Liver (tissue), 9 donors: ENCODE results near the gene ALK. TPM values are rescaled to one million over a fixed set of nuclear protein-coding genes. Genes with fewer than 3 reads are reported as not detected.

Source experiments
- DNase-seq: peaks from one replicate; pipeline ENCODE4 v3.0.0-alpha.2; 2017; ENCODE audit warnings: low spot score
- H3K27ac ChIP-seq, 2 donors: one replicate each; pipeline ENCODE4 v1.7.0; 2013; ENCODE audit warnings: inconsistent platforms in 2 of 2, low read length in 2 of 2, control low read depth in 1 of 2, low read depth in 1 of 2, mild to moderate bottlenecking in 1 of 2
- H3K27me3 ChIP-seq, 4 donors: one replicate each; pipeline versions ENCODE4 v1.6.1 to v1.7.0; 2013; ENCODE audit warnings: low read length in 3 of 4, inconsistent platforms in 1 of 4, mild to moderate bottlenecking in 1 of 4, moderate library complexity in 1 of 4; ENCODE audit not compliant: control insufficient read depth in 4 of 4, insufficient read depth in 4 of 4
- H3K36me3 ChIP-seq, 4 donors: one replicate each; pipeline versions ENCODE4 v1.6.1 to v1.7.0; 2013; ENCODE audit warnings: low read length in 3 of 4, mild to moderate bottlenecking in 3 of 4, low read depth in 1 of 4, moderate library complexity in 1 of 4; ENCODE audit not compliant: control insufficient read depth in 4 of 4, insufficient read depth in 3 of 4
- H3K4me1 ChIP-seq, 4 donors: one replicate each; pipeline versions ENCODE4 v1.6.1 to v1.7.0; 2013; ENCODE audit warnings: low read length in 3 of 4, mild to moderate bottlenecking in 3 of 4, moderate library complexity in 1 of 4; ENCODE audit not compliant: control insufficient read depth in 4 of 4, insufficient read depth in 4 of 4
- H3K4me3 ChIP-seq, 3 donors: one replicate each; pipeline versions ENCODE4 v1.6.1 to v1.7.0; 2013; ENCODE audit warnings: low read length in 3 of 3, control low read depth in 1 of 3, low read depth in 1 of 3, mild to moderate bottlenecking in 1 of 3
- H3K9ac ChIP-seq, 2 donors: one replicate each; pipeline ENCODE4 v1.7.0; 2013; ENCODE audit warnings: low read length in 2 of 2, mild to moderate bottlenecking in 2 of 2, moderate library complexity in 2 of 2, control low read depth in 1 of 2, low read depth in 1 of 2
- H3K9me3 ChIP-seq, 4 donors: one replicate each; pipeline versions ENCODE4 v1.6.1 to v1.7.0; 2013; ENCODE audit warnings: low read length in 3 of 4; ENCODE audit not compliant: control insufficient read depth in 4 of 4
- EGR1 ChIP-seq, 2 donors: IDR thresholded peaks; 2 replicates each; pipeline ENCODE4 v1.6.1; 2016 to 2018; ENCODE audit warnings: antibody characterized with exemption in 2 of 2, low read depth in 2 of 2
- FOXA1 ChIP-seq: IDR thresholded peaks from 2 replicates; pipeline ENCODE4 v1.6.1; 2016; ENCODE audit warnings: antibody characterized with exemption
- FOXA2 ChIP-seq: IDR thresholded peaks from 2 replicates; pipeline ENCODE4 v1.6.1; 2016; ENCODE audit warnings: antibody characterized with exemption
- GABPA ChIP-seq, 2 donors: IDR thresholded peaks in 1 of 2; conservative IDR thresholded peaks in 1 of 2; 2 replicates each; pipeline ENCODE4 v1.6.1; 2016; ENCODE audit warnings: antibody characterized with exemption in 2 of 2, mild to moderate bottlenecking in 1 of 2, moderate library complexity in 1 of 2
- HNF4A ChIP-seq, 2 donors: conservative IDR thresholded peaks; 2 replicates each; pipeline ENCODE4 v1.6.1; 2016; ENCODE audit warnings: antibody characterized with exemption in 2 of 2, mild to moderate bottlenecking in 2 of 2
- HNF4G ChIP-seq: IDR thresholded peaks from 2 replicates; pipeline ENCODE4 v1.6.1; 2016; ENCODE audit warnings: antibody characterized with exemption
- JUND ChIP-seq, 2 donors: IDR thresholded peaks; 2 replicates each; pipeline ENCODE4 v1.6.1; 2016; ENCODE audit warnings: antibody characterized with exemption in 2 of 2
- RAD21 ChIP-seq, 2 donors: IDR thresholded peaks; 2 replicates each; pipeline ENCODE4 v1.6.1; 2016; ENCODE audit warnings: antibody characterized with exemption in 2 of 2, mild to moderate bottlenecking in 2 of 2
- RXRA ChIP-seq, 2 donors: IDR thresholded peaks; 2 replicates each; pipeline ENCODE4 v1.6.1; 2017 to 2018; ENCODE audit warnings: antibody characterized with exemption in 2 of 2, mild to moderate bottlenecking in 1 of 2
- SP1 ChIP-seq: IDR thresholded peaks from 2 replicates; pipeline ENCODE4 v1.6.1; 2018; ENCODE audit warnings: antibody characterized with exemption, mild to moderate bottlenecking
- TAF1 ChIP-seq: conservative IDR thresholded peaks from 2 replicates; pipeline ENCODE4 v1.6.1; 2016; ENCODE audit warnings: antibody characterized with exemption, mild to moderate bottlenecking
- YY1 ChIP-seq: IDR thresholded peaks from 2 replicates; pipeline ENCODE4 v1.6.1; 2016; ENCODE audit warnings: antibody characterized with exemption, mild to moderate bottlenecking
- WGBS: extraction: QIAGEN DNeasy Blood & Tissue Kit; methylation state at CpG from one replicate; pipeline ENCODE4 v1.1.7; 2013; 5-methylcytosine and 5-hydroxymethylcytosine counted together
- polyA plus RNA-seq, 2 donors: library from polyadenylated mRNA; stranded (reverse) in 1 of 2; unstranded in 1 of 2; fragments of 200-250 nt in 1 of 2; fragments of >200 nt in 1 of 2; fragmentation: Nextera tagmentation in 1 of 2; extraction: Ambion mirVana in 1 of 2; gene quantifications; one replicate each; pipeline versions ENCODE4 v1.2.1 to v1.2.3, GENCODE V29; 2013 to 2015
- total RNA-seq, 2 donors: library from RNA; depleted of rRNA; stranded (reverse); fragments of >200 nt; gene quantifications; one replicate each; pipeline ENCODE4 v1.2.3, GENCODE V29; 2014
- TF ChIP-seq, protein P1 (sequence below): IDR thresholded peaks from 2 replicates; pipeline ENCODE4 v1.6.1; 2016; ENCODE audit warnings: antibody characterized with exemption, mild to moderate bottlenecking
- TF ChIP-seq, protein P2 (sequence below): IDR thresholded peaks from 2 replicates; pipeline ENCODE4 v1.6.1; 2016; ENCODE audit warnings: antibody characterized with exemption
- TF ChIP-seq, protein P3 (sequence below): fragments of 150-350 bp; IDR thresholded peaks from 2 replicates; pipeline ENCODE4 v1.5.1; 2017; ENCODE audit warnings: improper control_type of control experiment, low read depth, low read length; ENCODE audit not compliant: missing input control
- TF ChIP-seq, protein P4 (sequence below): IDR thresholded peaks from 2 replicates; pipeline ENCODE4 v1.6.1; 2016; ENCODE audit warnings: antibody characterized with exemption
- donor health status: healthy.
- donor health status: healthy.
- donor health status: healthy.
- donor health status: healthy.
- donor health status: healthy.

The ALK gene
- total and polyA plus RNA-seq, 4 donors = under 0.01 TPM; not detected in 3

DNA sequence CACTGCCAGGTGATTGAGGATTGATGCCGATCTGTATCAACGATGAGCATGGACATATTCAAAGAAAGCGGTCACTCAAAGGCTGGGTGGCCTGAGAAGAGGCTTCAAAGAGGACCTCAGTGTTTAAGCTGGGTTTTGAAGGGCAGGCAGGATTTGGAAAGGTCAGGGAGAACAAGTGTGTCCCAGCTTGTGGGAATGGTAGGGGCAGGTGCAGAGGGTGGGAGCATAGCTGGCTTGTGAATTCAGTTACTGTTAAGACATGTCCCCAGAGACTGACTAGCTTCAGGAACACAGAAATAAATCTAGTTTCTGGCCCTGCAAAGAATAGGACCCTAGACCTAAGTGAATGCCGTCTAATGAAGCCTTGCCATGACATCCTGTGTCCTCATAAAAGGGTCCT, 442.7 kb downstream of the ALK start:
- H3K27me3 ChIP-seq = no peaks in the 10 kb centered on the region
- DNase-seq = no peak
- no peaks in the 10 kb centered on the region for H3K4me1 ChIP-seq
- no peak for TF ChIP-seq JUND (IDR thresholded peaks at IDR 0.05)
- TF ChIP-seq, protein P1, sequence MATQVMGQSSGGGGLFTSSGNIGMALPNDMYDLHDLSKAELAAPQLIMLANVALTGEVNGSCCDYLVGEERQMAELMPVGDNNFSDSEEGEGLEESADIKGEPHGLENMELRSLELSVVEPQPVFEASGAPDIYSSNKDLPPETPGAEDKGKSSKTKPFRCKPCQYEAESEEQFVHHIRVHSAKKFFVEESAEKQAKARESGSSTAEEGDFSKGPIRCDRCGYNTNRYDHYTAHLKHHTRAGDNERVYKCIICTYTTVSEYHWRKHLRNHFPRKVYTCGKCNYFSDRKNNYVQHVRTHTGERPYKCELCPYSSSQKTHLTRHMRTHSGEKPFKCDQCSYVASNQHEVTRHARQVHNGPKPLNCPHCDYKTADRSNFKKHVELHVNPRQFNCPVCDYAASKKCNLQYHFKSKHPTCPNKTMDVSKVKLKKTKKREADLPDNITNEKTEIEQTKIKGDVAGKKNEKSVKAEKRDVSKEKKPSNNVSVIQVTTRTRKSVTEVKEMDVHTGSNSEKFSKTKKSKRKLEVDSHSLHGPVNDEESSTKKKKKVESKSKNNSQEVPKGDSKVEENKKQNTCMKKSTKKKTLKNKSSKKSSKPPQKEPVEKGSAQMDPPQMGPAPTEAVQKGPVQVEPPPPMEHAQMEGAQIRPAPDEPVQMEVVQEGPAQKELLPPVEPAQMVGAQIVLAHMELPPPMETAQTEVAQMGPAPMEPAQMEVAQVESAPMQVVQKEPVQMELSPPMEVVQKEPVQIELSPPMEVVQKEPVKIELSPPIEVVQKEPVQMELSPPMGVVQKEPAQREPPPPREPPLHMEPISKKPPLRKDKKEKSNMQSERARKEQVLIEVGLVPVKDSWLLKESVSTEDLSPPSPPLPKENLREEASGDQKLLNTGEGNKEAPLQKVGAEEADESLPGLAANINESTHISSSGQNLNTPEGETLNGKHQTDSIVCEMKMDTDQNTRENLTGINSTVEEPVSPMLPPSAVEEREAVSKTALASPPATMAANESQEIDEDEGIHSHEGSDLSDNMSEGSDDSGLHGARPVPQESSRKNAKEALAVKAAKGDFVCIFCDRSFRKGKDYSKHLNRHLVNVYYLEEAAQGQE = no peak
- TF ChIP-seq RAD21 (IDR thresholded peaks at IDR 0.05) = no peak
- no peak for TF ChIP-seq EGR1 (IDR thresholded peaks at IDR 0.05; ENCODE audit: low read depth in 2 of 2)
- no peak for TF ChIP-seq FOXA1
- no peak for TF ChIP-seq FOXA2
- TF ChIP-seq, protein P2, sequence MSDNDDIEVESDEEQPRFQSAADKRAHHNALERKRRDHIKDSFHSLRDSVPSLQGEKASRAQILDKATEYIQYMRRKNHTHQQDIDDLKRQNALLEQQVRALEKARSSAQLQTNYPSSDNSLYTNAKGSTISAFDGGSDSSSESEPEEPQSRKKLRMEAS = no peak
- TF ChIP-seq, protein P3, sequence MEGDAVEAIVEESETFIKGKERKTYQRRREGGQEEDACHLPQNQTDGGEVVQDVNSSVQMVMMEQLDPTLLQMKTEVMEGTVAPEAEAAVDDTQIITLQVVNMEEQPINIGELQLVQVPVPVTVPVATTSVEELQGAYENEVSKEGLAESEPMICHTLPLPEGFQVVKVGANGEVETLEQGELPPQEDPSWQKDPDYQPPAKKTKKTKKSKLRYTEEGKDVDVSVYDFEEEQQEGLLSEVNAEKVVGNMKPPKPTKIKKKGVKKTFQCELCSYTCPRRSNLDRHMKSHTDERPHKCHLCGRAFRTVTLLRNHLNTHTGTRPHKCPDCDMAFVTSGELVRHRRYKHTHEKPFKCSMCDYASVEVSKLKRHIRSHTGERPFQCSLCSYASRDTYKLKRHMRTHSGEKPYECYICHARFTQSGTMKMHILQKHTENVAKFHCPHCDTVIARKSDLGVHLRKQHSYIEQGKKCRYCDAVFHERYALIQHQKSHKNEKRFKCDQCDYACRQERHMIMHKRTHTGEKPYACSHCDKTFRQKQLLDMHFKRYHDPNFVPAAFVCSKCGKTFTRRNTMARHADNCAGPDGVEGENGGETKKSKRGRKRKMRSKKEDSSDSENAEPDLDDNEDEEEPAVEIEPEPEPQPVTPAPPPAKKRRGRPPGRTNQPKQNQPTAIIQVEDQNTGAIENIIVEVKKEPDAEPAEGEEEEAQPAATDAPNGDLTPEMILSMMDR = no peak
- TF ChIP-seq HNF4G = no peak
- TF ChIP-seq RXRA (IDR thresholded peaks at IDR 0.05) = no peak
- no peak for TF ChIP-seq YY1
- TF ChIP-seq TAF1 = no peak
- TF ChIP-seq, protein P4, sequence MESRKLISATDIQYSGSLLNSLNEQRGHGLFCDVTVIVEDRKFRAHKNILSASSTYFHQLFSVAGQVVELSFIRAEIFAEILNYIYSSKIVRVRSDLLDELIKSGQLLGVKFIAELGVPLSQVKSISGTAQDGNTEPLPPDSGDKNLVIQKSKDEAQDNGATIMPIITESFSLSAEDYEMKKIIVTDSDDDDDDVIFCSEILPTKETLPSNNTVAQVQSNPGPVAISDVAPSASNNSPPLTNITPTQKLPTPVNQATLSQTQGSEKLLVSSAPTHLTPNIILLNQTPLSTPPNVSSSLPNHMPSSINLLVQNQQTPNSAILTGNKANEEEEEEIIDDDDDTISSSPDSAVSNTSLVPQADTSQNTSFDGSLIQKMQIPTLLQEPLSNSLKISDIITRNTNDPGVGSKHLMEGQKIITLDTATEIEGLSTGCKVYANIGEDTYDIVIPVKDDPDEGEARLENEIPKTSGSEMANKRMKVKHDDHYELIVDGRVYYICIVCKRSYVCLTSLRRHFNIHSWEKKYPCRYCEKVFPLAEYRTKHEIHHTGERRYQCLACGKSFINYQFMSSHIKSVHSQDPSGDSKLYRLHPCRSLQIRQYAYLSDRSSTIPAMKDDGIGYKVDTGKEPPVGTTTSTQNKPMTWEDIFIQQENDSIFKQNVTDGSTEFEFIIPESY = no peak
- no peak for TF ChIP-seq SP1
- TF ChIP-seq GABPA (IDR thresholded peaks at IDR 0.05 in 1 of 2, conservative IDR thresholded peaks at IDR 0.05 in 1 of 2) = no peak
- no peak for TF ChIP-seq HNF4A (conservative IDR thresholded peaks at IDR 0.05)
- H3K9ac ChIP-seq = no peak overlapping the region
- 95% methylated on average over 4 of the region's 4 CpGs for WGBS
- no peak overlapping the region for H3K27ac ChIP-seq
- no peaks in the 10 kb centered on the region for H3K36me3 ChIP-seq
- H3K4me3 ChIP-seq = no peak overlapping the region
- H3K9me3 ChIP-seq = no peaks in the 10 kb centered on the region

DNA sequence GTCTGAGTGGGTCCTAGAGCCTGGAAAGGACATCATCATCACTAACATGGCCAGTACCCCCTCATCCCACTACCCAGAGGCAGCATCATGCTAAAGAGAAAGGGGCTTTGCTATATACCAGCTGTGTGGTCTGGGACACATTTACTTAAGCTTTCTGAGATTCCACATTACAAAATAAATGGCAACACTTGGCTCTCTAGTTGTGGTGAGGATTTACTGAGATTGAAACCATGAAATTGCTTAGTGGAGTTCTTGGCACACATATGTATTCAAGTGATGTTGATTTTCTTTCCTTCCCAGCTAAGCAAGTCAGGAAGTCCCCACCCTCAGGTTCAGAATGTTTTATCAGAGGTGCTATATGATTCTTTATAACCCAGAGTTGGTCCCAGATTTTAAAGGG, 444.2 kb downstream of the ALK start:
- H3K36me3 ChIP-seq = no peaks in the 10 kb centered on the region
- no peak overlapping the region for H3K9ac ChIP-seq
- no peaks in the 10 kb centered on the region for H3K4me1 ChIP-seq
- no peak for DNase-seq
- H3K27ac ChIP-seq = no peak overlapping the region
- TF ChIP-seq RAD21 (IDR thresholded peaks at IDR 0.05) = no peak
- TF ChIP-seq YY1 = no peak
- H3K9me3 ChIP-seq = peaks cover 0 to 7% (median 3%) of the 10 kb centered on the region in 4 donors
- H3K27me3 ChIP-seq = no peaks in the 10 kb centered on the region
- no peak overlapping the region for H3K4me3 ChIP-seq
